ENCODE measurements around the gene PLOD3. TPM values are rescaled to one million over a fixed set of nuclear protein-coding genes. Genes with fewer than 3 reads are reported as not detected.

Gene PLOD3
- total and polyA plus RNA-seq, 2 donors (not counting 3 experiments of a cell fraction or from before 2014, with no cell fraction given): 143 to 170 TPM

DNA sequence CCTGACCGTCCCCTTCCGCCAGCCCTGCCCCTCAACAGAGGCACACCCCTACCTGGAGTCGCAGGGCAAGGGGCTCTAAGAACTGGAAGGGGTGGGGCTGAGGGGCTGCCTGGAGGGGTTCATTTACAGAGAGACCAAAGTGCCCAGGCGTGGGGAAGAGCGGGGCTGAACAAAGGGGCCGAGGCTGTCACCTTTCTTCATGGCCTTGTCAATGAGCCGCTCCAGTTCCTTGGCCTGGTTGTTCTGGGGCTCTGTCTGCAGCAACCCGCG, 22.5 kb upstream of the PLOD3 start:
- POLR2A ChIA-PET: no interaction called here
- no TSS peak for BruUV-seq (replicated peaks)

More for the DNA sequence above, 22.5 kb upstream of the PLOD3 start:
- H3K4me3 ChIP-seq (replicated peaks in 1 of 3; ENCODE audit: insufficient read depth in 1 of 3, low read depth in 1 of 3, low read length in 3 of 3): no peak overlapping the region
- peaks cover 22% of the 10 kb centered on the region for H3K79me2 ChIP-seq (ENCODE audit: control insufficient read depth, insufficient read depth, low read length)
- H3K9ac ChIP-seq (replicated peaks; ENCODE audit: extremely low read depth, insufficient read depth, low read length): no peak overlapping the region
- DNase-seq (ENCODE audit: low read depth, low spot score): no peak
- FAIRE-seq: no peak
- no peak overlapping the region for H3K4me2 ChIP-seq (ENCODE audit: insufficient read depth, low read length)
- H3K4me1 ChIP-seq (ENCODE audit: control insufficient read depth, extremely low read depth, insufficient read depth, low read length): peaks cover 40% of the 10 kb centered on the region
- no peaks in the 10 kb centered on the region for H4K20me1 ChIP-seq (replicated peaks; ENCODE audit: control insufficient read depth, extremely low read depth, insufficient read depth, low read length)
- peaks cover 0 to 16% of the 10 kb centered on the region in 2 experiments for H3K36me3 ChIP-seq (ENCODE audit: control insufficient read depth in 2 of 2, extremely low read depth in 1 of 2, insufficient read depth in 2 of 2, low read length in 2 of 2)
- no peaks in the 10 kb centered on the region for H3K27me3 ChIP-seq (ENCODE audit: control insufficient read depth in 2 of 2, insufficient read depth in 2 of 2, low read length in 2 of 2)
- dilution Hi-C loops (cut with MboI; ENCODE audit: extremely low pct_ligation_motif_present, low sequenced_read_pairs): no loop called here
- H3K9me3 ChIP-seq (replicated peaks; ENCODE audit: control insufficient read depth, insufficient read depth, low read length): no peaks in the 10 kb centered on the region
- no peaks in the 10 kb centered on the region for H3K9me1 ChIP-seq (replicated peaks; ENCODE audit: control insufficient read depth, extremely low read depth, insufficient read depth, low read length)
- no peak overlapping the region for H3K27ac ChIP-seq (ENCODE audit: insufficient read depth, low read depth, low read length)
- CTCF ChIA-PET: interaction anchor here (1.1 to 3.4 kb wide), 2 partner anchors 22 to 43 kb away, joined by 5 to 18 read pairs; partner anchors contain the start of genes PLOD3 and ZNHIT1
- no peak overlapping the region for H2AFZ ChIP-seq (ENCODE audit: low read depth, low read length)
- intact Hi-C loops (cut with micrococcal nuclease): loop anchor here (1.0 to 5.0 kb wide), 2 partner anchors 22 to 42 kb away; partner anchors contain the start of gene ZNHIT1
- no peak for TF ChIP-seq POLR2AphosphoS5 (IDR thresholded peaks at IDR 0.05; ENCODE audit: insufficient read depth, low read depth, low read length)
- no peak for TF ChIP-seq MYC (IDR thresholded peaks at IDR 0.05; ENCODE audit: low read depth, low read length)
- TF ChIP-seq, protein P1, sequence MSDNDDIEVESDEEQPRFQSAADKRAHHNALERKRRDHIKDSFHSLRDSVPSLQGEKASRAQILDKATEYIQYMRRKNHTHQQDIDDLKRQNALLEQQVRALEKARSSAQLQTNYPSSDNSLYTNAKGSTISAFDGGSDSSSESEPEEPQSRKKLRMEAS (IDR thresholded peaks at IDR 0.05; ENCODE audit: insufficient read depth, insufficient read length): no peak
- no peak for TF ChIP-seq GATA2 (IDR thresholded peaks at IDR 0.05; ENCODE audit: insufficient read depth, insufficient read length, low read depth, low read length)
- TF ChIP-seq JUN (IDR thresholded peaks at IDR 0.05; ENCODE audit: borderline replicate concordance, insufficient read depth, insufficient read length, low read depth): no peak
- no peak for TF ChIP-seq FOS (IDR thresholded peaks at IDR 0.05; ENCODE audit: borderline replicate concordance, insufficient read depth, low read length)
- TF ChIP-seq EZH2 (IDR thresholded peaks at IDR 0.05; ENCODE audit: borderline replicate concordance, low read depth, low read length, severe bottlenecking): no peak
- no peak for TF ChIP-seq POLR2A (IDR thresholded peaks at IDR 0.05; ENCODE audit: low read depth, low read length)
- TF ChIP-seq CTCF (IDR thresholded peaks at IDR 0.05; ENCODE audit: extremely low read depth in 1 of 2, insufficient read depth in 1 of 2, low read depth in 1 of 2, low read length in 2 of 2): no peak
